Anterior cingulate cortex (tissue), 58 donors: ENCODE data around the gene ASAP2.
A peak's percentile ranks its signal among the peaks of the same experiment; 100 is the strongest.
"Not testable (repeated sequence)": the region's sequence is repeated elsewhere in the genome, so short reads cannot be mapped to it uniquely, and the experiment has no call there.

Experiments
- DNase-seq, 58 donors: peaks; one replicate each; lab custom pipeline; 2025; lab: John Stamatoyannopoulos, UW

The ASAP2 gene

DNA sequence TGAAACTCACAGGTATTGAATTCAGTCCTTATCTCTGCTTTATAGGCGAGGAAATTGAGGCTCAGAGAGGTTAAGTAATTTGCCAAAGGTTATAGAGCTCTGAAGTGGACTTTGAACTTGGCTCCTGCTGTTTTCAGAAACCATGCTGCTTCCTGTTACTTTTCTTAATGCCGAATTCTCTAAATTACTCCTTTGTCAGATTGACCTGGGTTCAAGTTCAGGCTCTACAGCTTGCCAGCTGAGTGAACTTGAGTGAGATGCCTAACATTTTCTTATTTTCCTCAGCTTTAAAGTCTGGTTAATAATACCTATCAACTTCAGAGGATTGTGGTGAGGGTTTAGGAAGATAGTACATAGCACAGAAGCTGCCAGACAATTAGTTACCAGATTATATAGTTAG, 3.4 kb downstream of the ASAP2 start:
- DNase-seq, result no peak

DNA sequence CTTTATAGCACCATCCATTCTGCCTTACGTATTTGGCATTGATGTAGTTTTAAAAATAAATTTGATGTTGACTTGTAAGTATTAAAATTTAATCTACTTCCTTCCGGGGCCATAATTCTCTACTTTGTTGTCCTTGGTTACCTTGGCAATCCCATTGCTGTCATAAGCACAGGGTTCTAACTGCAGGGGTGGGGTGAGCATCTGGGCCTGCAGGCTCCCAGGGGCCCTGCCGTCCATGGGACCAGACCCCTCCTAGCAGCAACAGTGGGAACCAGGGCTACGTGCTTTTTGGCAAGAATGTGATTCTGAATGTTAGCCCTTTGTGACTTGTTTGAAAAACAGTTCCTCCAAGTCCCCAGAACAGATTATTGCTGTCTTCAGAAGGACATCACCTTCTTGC, 4.9 kb downstream of the ASAP2 start:
- no peak for DNase-seq

DNA sequence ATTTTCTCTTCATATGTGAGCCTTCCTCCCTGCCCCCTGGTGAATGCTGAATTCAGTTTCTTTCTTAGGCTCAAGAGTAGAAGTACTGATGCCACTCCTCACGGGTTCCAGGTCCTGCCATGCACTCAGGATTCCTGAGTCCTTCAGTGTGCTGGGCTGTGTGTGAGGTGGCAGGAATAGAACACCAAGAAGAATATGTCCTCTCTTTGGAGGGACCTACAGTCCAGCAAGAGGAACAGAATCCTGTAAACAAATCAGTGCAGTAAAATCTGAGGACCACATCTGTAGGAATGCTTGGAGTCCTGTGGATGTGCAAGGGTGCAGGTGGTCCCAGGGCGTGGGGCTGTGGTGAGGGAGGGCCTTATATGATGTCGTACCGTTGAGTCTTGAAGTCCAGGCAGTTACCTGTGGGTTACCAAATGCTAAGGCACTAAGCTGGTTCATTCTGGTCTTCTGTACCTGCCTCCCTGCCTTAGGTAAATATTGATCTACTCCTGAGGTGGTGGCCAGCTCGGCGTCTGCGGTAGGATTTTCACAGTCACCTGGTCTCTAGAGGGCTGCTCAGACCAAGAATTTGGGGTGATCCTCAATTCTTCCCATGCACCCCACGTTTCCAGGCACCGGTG, 5.5 kb downstream of the ASAP2 start:
- no peak for DNase-seq

GRCh38 chr2:9212661-9213411, 6.2 kb downstream of the ASAP2 start:
- no peak for DNase-seq

DNA sequence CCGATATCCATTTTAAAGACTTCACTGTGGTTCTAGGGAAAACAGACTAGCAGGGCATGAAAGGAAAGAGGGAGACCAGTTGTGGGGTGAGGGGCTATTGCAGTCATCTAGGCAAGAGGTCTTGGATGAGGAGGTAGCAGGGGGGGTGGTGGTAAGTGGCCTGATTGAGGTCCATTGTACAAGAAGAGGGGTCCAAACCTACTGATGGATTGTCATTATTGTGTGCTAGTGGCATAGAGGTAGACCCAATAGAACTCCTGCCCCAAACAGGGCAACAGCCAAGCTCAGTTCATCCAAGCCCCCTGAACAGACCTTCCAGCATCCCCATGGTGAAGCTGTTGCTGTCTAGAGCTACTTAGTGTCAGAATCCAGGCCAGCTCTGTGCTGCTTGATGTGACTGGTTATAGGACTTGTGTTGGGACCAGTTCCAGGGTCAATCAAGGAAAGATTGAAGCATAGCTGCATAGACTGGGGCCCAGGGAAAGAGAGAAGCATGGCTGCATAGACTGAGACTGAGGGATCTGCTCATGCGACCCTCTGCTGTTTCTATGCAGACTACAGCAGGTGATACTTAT, 7.0 kb downstream of the ASAP2 start:
- DNase-seq, result no peak

DNA sequence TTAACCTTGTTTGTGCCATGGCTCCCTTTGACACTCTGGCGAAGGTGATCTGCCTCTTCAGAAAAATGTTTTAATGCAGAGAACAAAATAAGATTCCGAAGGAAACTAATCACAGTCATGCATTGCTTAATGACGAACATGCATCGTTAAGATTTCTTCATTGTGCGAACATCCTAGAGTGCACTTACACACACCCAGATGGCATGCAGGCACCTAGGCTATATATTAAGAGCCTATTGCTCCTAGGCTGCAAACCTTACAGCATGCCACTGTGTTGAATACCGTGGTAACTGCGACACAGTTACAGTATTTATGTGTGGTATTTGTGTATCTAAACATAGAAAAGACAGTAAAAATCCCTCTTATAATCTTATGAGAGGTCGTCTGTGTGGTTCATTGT, 8.3 kb downstream of the ASAP2 start:
- no peak for DNase-seq

DNA sequence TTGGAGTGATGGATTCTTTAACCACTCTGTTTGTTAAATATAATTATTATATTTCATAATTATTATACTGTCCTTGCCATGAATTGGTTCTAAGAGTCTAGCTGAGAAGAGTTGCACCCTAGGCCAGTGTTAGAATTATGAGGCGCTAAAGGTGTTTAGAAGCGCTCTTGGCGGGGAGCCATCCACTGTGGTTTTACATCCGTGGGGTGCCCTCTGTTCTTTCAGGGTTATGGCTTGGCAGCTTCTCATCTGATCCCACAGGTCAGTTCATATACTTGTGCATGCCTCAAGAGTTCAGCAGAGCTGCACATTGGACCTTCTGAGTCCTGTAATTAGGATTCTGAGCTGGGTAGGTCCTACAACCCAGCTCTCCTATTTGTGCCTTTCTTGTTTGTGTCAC, 9.1 kb downstream of the ASAP2 start:
- no peak for DNase-seq

DNA sequence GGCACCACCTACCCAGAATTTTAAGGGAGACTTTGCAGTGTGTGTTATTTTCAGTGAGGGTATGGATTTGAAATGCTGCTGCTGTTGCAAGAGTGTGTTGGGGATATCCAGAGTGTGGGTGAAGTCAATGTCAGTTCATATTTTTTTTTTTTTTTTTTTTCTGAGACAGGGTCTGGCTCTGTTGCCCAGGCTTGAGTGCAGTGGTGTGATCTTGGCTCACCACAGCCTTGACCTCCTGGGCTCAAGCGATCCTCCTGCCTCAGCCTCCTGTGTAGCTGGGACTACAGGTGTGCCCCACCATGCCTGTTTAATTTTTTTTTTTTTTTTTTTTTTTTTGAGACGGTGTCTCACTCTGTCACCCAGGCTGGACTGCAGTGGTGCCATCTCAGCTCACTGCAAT, 9.5 kb downstream of the ASAP2 start:
- DNase-seq, result not testable (repeated sequence)

DNA sequence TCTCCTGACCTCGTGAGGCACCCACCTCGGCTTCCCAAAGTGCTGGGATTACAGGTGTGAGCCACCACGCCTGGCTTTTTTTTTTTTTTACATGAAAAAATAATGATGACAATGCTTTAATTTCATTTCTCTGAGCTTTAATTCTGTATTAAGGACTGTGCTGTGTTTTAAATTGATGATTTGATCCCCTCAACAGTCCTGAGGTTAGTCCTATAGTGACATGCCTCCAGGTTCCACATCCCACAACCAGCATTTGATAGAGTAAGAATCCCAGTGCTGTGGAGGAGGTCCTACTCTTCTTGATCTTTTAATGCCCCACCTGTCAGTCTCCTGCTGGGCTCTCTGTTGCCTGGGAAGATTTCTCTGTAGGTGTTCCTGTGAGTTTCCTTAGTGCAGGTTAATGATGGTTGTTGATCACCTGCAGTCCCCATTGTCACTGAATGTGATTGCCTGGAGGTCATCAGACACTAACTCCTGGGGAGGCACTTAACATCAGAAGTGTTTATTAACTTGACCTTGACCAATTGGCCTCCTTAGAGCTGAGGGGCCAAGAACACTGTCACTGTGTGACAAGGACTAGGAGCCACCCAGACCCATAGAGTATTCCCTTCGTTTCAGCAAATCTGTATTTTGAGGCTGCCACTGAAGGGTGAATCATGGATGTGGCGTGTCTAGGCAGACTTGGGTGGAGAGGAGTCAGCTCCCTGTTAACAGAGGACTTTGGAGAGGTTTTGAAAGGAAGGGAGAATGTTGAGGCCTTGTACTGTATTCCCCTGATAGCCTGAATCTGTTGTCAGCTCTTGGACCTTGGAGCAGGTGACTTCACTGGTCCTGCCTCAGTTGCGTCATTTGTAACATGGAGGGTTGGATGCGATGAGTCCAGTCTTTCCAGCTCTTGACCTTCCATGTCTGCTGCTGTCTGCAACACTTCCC, 11.5 kb downstream of the ASAP2 start:
- DNase-seq, result no peak

GRCh38 chr2:9219027-9219445, 12.4 kb downstream of the ASAP2 start:
- DNase-seq, result no peak

- DNase-seq, result no peak
Measured at GRCh38 chr2:9220201-9220600, 13.6 kb downstream of the ASAP2 start.

DNA sequence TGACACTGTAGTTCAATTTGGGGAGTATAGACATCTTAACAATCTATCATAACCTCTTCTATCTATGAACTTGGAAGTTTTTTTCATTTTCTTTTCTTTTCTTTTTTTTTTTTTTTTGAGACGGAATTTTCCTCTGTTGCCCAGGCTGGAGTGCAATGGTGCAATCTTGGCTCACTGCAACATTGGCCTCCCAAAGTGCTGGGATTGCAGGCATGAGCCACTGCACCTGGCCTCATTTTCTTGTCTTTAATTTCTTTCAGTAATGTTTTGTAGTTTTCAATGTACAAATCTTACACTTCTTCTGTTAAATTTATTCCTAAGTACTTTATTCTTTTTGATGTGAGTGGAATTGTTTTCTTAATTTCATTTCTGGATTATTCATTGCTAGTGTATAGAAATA, 14.6 kb downstream of the ASAP2 start:
- DNase-seq, result no peak

GRCh38 chr2:9222239-9222892, 15.8 kb downstream of the ASAP2 start:
- DNase-seq, result no peak

DNA sequence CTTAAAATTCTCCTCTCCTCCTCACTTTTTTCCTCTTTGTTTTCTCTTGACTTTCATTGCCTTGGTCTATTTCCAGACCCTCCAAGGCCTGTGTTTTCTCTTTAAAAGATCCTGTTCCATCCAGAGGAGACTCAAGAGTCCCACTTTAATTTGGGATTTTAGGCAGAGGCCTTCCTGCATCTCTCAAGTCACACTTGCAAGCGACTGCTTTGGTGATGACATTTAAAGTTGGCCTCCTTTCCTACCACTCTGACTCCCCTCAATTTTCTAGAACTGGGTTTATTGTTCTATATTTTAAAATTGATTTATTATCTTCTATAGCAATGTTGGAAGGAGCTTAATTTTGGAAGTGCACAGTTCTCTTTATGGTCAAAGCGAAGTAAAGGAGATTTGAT, 16.3 kb downstream of the ASAP2 start:
- no peak for DNase-seq

- no peak for DNase-seq
Measured at GRCh38 chr2:9225806-9226205, 19.2 kb downstream of the ASAP2 start.

DNA sequence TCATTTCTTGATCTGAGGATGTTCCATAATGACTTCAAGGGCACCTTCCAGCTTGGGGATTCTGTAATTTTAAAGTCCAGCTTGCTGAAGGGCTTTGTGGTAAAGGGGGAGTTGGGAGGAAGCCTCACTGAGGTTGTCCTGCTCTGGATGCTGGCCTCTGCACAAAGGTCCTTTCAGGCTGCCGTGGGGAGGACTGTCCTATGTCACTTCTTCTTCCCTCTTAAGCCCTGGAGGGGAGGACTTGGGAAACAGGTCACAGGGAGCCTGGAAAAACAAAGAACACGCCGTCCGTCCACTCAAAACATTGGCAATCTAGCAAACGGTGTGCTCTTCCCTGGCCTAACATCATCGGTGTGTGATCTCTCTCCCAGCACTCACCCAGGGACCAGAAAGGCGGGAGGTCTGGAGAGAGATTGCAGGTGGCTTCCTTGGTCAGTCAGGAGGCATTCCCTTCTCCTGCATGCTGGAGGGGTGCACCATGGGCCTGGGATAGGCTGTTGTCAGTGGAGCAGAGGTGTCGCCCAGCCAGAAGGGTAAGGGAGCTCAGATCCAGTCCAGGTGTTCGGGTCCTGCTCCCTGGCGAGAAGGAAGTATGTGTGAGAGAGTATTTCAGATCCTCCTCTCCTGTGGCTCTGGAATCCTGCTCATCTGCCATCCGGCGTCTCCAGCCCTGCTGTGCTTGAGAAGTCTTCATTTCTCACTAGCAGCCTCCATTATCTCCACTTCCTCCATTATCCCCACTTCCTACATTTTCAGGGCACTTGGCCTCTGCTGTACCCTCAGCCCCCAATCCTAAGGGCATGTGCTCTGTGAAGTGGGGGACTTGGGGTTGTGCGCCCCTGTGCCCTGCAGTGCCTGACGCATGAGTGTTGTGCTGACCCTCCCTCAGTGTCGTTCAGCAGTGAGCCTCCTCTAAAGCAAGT, 20.1 kb downstream of the ASAP2 start:
- DNase-seq, result no peak

DNA sequence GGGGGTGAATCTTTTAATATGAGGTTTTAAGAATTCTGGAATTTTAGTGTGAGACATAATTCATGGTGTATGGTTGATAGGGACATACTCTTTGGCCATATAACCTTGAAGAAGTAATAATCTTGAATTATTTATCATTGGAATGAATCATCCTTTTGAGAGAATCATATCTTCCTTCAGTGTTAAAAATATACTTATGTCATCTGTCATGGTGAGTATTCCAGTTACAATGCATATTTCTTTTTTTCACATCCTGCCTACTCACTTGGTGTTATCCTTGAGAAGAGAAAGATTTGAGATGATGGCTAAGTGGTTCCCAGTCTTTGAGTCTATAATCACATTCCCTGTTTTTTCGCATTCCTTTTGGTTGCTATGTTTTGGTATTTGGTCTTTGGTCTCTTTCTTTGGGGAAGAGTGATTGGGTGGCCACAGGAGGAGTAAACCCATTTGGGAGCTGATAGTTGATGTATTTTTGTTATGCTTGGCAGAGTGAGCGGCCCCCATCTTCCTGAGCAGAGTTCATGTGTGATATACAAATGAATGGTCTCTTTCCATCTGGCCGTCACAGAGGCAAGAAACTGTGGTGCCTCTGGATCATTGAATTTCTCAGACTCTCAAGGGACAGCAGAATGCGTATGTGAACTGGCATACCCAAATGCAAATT, 21.6 kb downstream of the ASAP2 start:
- peak in 1 of 58 donors; percentile 48 for DNase-seq

- no peak for DNase-seq
Measured at GRCh38 chr2:9228781-9229469, 22.3 kb downstream of the ASAP2 start.
